Common myeloid progenitor, CD34-positive (primary cell): Measurements from ENCODE around the gene PLLP.

Source experiments
- CTCF ChIA-PET: fragments of 350-600 bp; sonication (Branson Sonifier 250); formaldehyde crosslinking; loops from one replicate; lab custom pipeline; 2021; ENCODE audit warnings: antibody characterized with exemption; lab: Charles Lee
- POLR2A ChIA-PET: fragments of 350-600 bp; sonication (Branson Sonifier 250); formaldehyde crosslinking; loops from one replicate; lab custom pipeline; 2021; ENCODE audit warnings: antibody characterized with exemption; lab: Charles Lee
- DNase-seq, 3 donors: peaks; one replicate each; pipeline versions ENCODE4 v3.0.0 to v3.0.0-alpha.2; 2013
- H3K27ac ChIP-seq, 2 experiments: 1 replicate in 1 of 2; 2 replicates in 1 of 2; pipeline ENCODE4 v1.7.0; 2013; ENCODE audit warnings: inconsistent platforms in 2 of 2, low read length in 2 of 2, mild to moderate bottlenecking in 2 of 2, low read depth in 1 of 2, moderate library complexity in 1 of 2; ENCODE audit not compliant: severe bottlenecking in 2 of 2, insufficient read depth in 1 of 2, poor library complexity in 1 of 2
- H3K27me3 ChIP-seq, 5 experiments: replicated peaks in 2 of 5; 1 replicate in 3 of 5; 2 replicates in 2 of 5; pipeline versions ENCODE4 v1.6.1 to v1.7.0; 2013; ENCODE audit warnings: low read length in 4 of 5, mild to moderate bottlenecking in 2 of 5, moderate library complexity in 2 of 5, inconsistent platforms in 1 of 5; ENCODE audit not compliant: insufficient read depth in 5 of 5, control insufficient read depth in 4 of 5
- H3K36me3 ChIP-seq, 4 experiments: 1 replicate in 2 of 4; 2 replicates in 2 of 4; pipeline versions ENCODE4 v1.6.1 to v1.7.0; 2013; ENCODE audit warnings: low read length in 3 of 4, control low read depth in 1 of 4, mild to moderate bottlenecking in 1 of 4; ENCODE audit not compliant: control insufficient read depth in 4 of 4, insufficient read depth in 4 of 4
- H3K4me1 ChIP-seq, 4 experiments: 1 replicate in 3 of 4; 2 replicates in 1 of 4; pipeline versions ENCODE4 v1.6.1 to v1.7.1; 2013; ENCODE audit warnings: low read length in 3 of 4, mild to moderate bottlenecking in 3 of 4, control low read depth in 1 of 4, inconsistent platforms in 1 of 4, moderate library complexity in 1 of 4; ENCODE audit not compliant: control insufficient read depth in 4 of 4, insufficient read depth in 4 of 4; ENCODE audit errors: control extremely low read depth in 1 of 4
- H3K4me3 ChIP-seq, 7 experiments: 1 replicate in 4 of 7; 2 replicates in 3 of 7; pipeline versions ENCODE4 v1.5.1 to v1.7.0; 2013; ENCODE audit warnings: mild to moderate bottlenecking in 7 of 7, low read length in 6 of 7, moderate library complexity in 6 of 7, inconsistent platforms in 2 of 7, low read depth in 2 of 7, control low read depth in 1 of 7; ENCODE audit not compliant: insufficient read depth in 4 of 7, control insufficient read depth in 1 of 7; ENCODE audit errors: extremely low read depth in 1 of 7
- H3K9me3 ChIP-seq, 5 experiments: 1 replicate in 4 of 5; 2 replicates in 1 of 5; pipeline versions ENCODE4 v1.6.1 to v1.7.1; 2013; ENCODE audit warnings: low read length in 4 of 5, mild to moderate bottlenecking in 2 of 5, inconsistent platforms in 1 of 5, low read depth in 1 of 5, moderate library complexity in 1 of 5; ENCODE audit not compliant: control insufficient read depth in 4 of 5, insufficient read depth in 2 of 5; ENCODE audit errors: control extremely low read depth in 1 of 5
- WGBS: methylation state at CpG from one replicate; pipeline ENCODE4 v1.1.5; 2013; ENCODE audit not compliant: insufficient coverage; 5-methylcytosine and 5-hydroxymethylcytosine counted together

The PLLP gene

DNA sequence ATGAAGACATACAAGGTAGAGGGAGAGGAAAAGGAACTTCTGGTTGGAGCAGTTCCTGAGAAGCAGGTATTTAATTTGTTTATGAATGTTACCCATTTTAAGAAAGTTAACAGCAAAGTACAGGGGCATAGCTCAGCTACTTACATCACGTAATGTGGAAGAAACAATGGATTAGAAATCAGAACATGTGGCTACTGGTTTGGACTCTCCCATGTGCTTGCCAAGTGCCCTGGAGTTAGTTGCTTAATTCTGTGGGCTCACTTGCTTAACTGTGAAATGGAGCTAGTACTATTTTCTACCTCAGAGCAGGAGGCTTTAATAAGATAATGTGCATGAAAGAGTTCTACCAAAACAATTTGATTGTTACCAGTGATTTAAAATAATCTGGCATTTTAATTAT is 71.0 kb downstream of the PLLP start:
- Histone ChIP-seq H3K4me1 (no peaks in the 10 kb centered on the region), H3K4me3 (no peak overlapping the region), H3K27ac (no peak overlapping the region), H3K27me3 (no peaks in the 10 kb centered on the region), H3K9me3 (peaks cover 4 to 31% (median 20%) of the 10 kb centered on the region in 5 experiments), H3K36me3 (peaks cover 48 to 87% (median 70%) of the 10 kb centered on the region in 4 experiments)
- DNase-seq, result no peak
- 100% methylated on average over 1 of the region's 1 CpG for WGBS
- ChIA-PET CTCF (interaction anchor here (1.2 to 1.4 kb wide), 4 partner anchors 17 to 26 kb away, joined by 3 to 4 read pairs (median 4); no protein-coding TSS in a partner anchor), POLR2A (no interaction called here)

DNA sequence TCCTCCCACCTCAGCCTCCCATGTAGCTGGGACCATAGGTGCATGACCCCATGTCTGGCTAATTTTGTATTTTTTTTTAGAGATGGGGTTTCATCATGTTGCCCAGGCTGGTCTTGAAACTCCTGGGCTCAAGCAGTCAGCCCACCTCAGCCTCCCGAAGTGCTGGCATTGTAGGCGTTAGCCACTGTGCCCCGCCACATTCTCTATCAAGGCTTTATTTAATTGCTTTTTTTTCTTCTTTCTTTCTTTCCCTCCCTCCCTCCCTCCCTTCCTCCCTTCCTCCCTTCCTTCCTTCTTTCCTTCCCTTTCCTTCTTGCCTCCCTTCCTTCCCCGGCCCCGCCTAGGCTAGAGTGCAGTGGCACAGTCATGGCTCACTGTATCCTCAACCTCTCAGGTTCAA is 74.7 kb downstream of the PLLP start:
- CTCF ChIA-PET, result no interaction called here
- Histone ChIP-seq H3K27ac (no peak overlapping the region), H3K4me3 (no peak overlapping the region), H3K27me3 (no peaks in the 10 kb centered on the region), H3K9me3 (peaks cover 0 to 3% (median 0%) of the 10 kb centered on the region in 5 experiments), H3K36me3 (peaks cover 47 to 84% (median 50%) of the 10 kb centered on the region in 4 experiments), H3K4me1 (no peaks in the 10 kb centered on the region)
- no peak for DNase-seq
- POLR2A ChIA-PET, result no interaction called here
- 96% methylated on average over 5 of the region's 5 CpGs for WGBS

DNA sequence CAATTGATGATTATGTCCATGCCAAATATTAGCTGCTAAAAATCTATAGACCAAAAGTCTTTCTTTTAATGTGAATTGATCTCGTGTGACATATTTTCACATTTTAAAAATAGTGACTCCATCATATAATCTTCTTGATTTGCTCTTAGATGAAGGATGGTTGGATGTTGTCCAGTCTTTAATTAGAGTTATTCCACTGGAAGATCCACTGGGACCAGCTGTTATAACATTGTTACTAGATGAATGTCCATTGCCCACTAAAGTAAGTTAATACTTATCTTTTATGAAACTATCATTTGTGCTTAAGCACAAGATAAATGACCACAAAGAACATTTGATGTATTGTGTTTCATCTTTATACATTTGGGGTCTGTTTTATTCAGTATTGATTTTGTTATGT is 75.5 kb downstream of the PLLP start:
- Histone ChIP-seq H3K27me3 (no peaks in the 10 kb centered on the region), H3K27ac (no peak overlapping the region), H3K4me3 (no peak overlapping the region), H3K9me3 (no peaks in the 10 kb centered on the region), H3K4me1 (no peaks in the 10 kb centered on the region), H3K36me3 (peaks cover 41 to 80% (median 46%) of the 10 kb centered on the region in 4 experiments)
- ChIA-PET POLR2A (no interaction called here), CTCF (no interaction called here)
- no peak for DNase-seq
- WGBS, result no CpG with 5 or more reads among the region's 1 CpG
